Stimulated activated CD4-positive, alpha-beta T cell treated with anti-CD3 and anti-CD28 coated beads, Interleukin-1b, Interleukin-23, amount 100 ng/mL, for 1 hour (primary cell): Measurements from ENCODE around the gene DNAAF3.

Experiments
- DNase-seq, 2 donors: peaks; one replicate each; pipeline ENCODE4 v3.0.0-alpha.2; 2020; ENCODE audit warnings: low read depth in 2 of 2

DNAAF3 gene

DNA sequence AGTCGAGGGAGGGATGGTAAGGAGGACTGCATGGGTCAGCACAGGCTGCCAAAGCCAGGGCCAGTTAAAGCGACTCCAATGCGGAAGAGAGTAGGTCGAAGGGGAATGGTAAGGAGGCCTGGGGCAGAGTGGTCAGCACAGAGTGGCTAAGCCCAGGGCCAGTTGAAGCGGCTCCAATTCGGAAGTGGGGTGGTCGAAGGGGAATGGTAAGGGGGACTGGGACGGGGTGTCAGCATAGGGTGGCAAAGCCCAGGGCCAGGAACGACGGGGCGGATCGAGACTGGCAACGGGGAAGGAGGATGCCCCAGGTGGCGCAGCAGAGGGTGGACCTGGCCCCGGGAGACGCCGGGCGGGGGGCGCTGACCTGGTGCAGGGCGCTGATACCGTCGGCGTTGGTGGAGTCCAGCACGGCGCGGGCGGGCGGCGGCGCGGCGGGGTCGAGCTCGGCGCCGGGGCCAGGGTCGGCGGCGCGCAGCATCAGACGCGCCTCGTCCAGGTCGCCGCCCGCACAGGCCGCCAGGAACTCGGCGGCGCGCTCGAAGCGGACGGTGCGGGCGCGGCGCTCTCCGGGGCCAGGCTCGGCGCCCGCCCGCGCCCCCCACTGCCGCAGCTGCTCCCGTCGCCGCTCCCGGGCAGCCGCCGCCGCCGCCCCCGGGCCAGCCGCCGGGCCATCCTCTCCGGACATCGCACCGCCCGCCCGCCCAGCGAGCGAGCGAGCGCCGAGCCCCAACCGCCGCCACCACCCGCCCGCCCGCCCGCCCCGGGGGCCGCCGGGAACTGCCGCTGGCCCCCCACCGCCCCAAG is 49.4 kb downstream of the DNAAF3 start, which contains the start of gene PPP1R12C:
Gene PPP1R12C (minus strand): TSS at position 779 of the 804 bp plus-strand sequence. CDS start 94 bp downstream, at position 685.
- DNase-seq: no peak

DNA sequence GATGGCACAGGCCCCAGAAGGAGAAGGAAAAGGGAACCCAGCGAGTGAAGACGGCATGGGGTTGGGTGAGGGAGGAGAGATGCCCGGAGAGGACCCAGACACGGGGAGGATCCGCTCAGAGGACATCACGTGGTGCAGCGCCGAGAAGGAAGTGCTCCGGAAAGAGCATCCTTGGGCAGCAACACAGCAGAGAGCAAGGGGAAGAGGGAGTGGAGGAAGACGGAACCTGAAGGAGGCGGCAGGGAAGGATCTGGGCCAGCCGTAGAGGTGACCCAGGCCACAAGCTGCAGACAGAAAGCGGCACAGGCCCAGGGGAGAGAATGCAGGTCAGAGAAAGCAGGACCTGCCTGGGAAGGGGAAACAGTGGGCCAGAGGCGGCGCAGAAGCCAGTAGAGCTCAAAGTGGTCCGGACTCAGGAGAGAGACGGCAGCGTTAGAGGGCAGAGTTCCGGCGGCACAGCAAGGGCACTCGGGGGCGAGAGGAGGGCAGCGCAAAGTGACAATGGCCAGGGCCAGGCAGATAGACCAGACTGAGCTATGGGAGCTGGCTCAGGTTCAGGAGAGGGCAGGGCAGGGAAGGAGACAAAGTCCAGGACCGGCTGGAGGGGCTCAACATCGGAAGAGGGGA is 50.1 kb downstream of the DNAAF3 start:
- DNase-seq: no peak

DNA sequence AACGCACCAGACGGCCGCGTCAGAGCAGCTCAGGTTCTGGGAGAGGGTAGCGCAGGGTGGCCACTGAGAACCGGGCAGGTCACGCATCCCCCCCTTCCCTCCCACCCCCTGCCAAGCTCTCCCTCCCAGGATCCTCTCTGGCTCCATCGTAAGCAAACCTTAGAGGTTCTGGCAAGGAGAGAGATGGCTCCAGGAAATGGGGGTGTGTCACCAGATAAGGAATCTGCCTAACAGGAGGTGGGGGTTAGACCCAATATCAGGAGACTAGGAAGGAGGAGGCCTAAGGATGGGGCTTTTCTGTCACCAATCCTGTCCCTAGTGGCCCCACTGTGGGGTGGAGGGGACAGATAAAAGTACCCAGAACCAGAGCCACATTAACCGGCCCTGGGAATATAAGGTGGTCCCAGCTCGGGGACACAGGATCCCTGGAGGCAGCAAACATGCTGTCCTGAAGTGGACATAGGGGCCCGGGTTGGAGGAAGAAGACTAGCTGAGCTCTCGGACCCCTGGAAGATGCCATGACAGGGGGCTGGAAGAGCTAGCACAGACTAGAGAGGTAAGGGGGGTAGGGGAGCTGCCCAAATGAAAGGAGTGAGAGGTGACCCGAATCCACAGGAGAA is 50.9 kb downstream of the DNAAF3 start:
- DNase-seq: peak in 1 of 2 donors; percentile 86

DNA sequence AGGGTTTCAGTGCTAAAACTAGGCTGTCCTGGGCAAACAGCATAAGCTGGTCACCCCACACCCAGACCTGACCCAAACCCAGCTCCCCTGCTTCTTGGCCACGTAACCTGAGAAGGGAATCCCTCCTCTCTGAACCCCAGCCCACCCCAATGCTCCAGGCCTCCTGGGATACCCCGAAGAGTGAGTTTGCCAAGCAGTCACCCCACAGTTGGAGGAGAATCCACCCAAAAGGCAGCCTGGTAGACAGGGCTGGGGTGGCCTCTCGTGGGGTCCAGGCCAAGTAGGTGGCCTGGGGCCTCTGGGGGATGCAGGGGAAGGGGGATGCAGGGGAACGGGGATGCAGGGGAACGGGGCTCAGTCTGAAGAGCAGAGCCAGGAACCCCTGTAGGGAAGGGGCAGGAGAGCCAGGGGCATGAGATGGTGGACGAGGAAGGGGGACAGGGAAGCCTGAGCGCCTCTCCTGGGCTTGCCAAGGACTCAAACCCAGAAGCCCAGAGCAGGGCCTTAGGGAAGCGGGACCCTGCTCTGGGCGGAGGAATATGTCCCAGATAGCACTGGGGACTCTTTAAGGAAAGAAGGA is 51.8 kb downstream of the DNAAF3 start:
- DNase-seq: no peak

GRCh38 chr19:55113570-55114039 is 52.8 kb downstream of the DNAAF3 start:
- DNase-seq: no peak

GRCh38 chr19:55112777-55113569 is 53.4 kb downstream of the DNAAF3 start:
- DNase-seq: no peak

GRCh38 chr19:55112246-55112776 is 54.1 kb downstream of the DNAAF3 start:
- DNase-seq: no peak

- DNase-seq: no peak
Measured at GRCh38 chr19:55111238-55111831, 55.1 kb downstream of the DNAAF3 start.

DNA sequence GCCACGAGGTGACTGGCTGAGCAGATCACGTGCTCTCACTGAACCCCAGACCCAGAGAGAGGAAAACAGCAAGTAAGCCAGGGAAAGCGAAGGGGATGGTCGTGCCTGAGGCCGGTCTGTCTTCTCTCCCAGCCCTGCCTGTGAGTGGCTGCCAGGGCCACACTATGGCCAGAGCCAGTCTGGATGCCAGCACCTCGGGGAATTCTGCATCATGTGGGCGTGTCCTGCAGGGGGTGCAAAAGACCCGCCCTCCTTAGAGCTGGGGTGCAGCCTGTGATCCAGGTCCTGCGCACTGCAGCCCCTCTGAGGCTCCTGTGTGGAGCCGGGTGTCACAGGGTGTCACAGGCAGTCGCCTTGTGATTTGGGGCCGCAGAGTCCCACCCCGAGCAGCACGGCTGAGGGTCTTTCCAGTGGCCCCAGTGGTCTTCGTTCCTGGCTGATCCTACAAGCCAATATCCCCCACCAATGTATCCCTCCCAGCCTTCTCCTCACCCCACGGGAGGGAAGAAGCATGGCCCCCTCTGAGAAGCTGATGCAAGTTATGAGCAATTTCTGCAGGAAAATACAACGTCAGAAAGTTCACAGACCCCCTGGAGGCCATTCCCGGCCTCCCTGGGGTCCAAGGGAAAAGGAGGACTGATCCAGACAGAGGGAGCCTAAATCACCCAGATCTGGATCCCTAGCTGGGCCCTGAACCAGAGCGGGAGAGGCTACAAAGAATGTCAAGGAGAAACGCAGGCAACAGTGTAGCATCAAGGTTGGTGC is 56.7 kb downstream of the DNAAF3 start:
- no peak for DNase-seq
